ENCODE data around the gene NEU2.

NEU2 gene

GRCh38 chr2:233033672-233034071 is 1.2 kb downstream of the NEU2 start:
- TF ChIP-seq CTCF (IDR thresholded peaks at IDR 0.05): no peak

GRCh38 chr2:233034091-233034882 is 1.8 kb downstream of the NEU2 start:
- TF ChIP-seq CTCF (IDR thresholded peaks at IDR 0.05): no peak

GRCh38 chr2:233035426-233036161 is 3.1 kb downstream of the NEU2 start:
- no peak for TF ChIP-seq CTCF (IDR thresholded peaks at IDR 0.05)

GRCh38 chr2:233036162-233036838 is 3.8 kb downstream of the NEU2 start:
- no peak for TF ChIP-seq CTCF (IDR thresholded peaks at IDR 0.05)

- no peak for TF ChIP-seq CTCF (IDR thresholded peaks at IDR 0.05)
Measured at GRCh38 chr2:233037078-233037477, 4.6 kb downstream of the NEU2 start.

GRCh38 chr2:233039212-233039845 is 6.9 kb downstream of the NEU2 start:
- no peak for TF ChIP-seq CTCF (IDR thresholded peaks at IDR 0.05)

- no peak for TF ChIP-seq CTCF (IDR thresholded peaks at IDR 0.05)
Measured at GRCh38 chr2:233039846-233040530, 7.5 kb downstream of the NEU2 start.

Measured in LNCAP (cell line).